Dendritic cell treated with granulocyte-macrophage colony-stimulating factor and Interleukin-4, amounts not matched to agents 40 ng/mL and 50 ng/mL, for 4 days (primary cell): ENCODE data around the gene MSRB1.

ENCODE experiments used
- H3K27ac Mint-ChIP-seq: one replicate; pipeline ENCODE4 v1.8.0; 2022; ENCODE audit warnings: mild to moderate bottlenecking, mixed read lengths
- H3K27me3 Mint-ChIP-seq: one replicate; pipeline ENCODE4 v1.8.0; 2022; ENCODE audit warnings: mild to moderate bottlenecking, mixed read lengths
- H3K36me3 Mint-ChIP-seq: one replicate; pipeline ENCODE4 v1.8.0; 2022; ENCODE audit warnings: low read depth, mixed read lengths
- H3K4me1 Mint-ChIP-seq: one replicate; pipeline ENCODE4 v1.8.0; 2022; ENCODE audit warnings: low read depth, mixed read lengths
- H3K4me3 Mint-ChIP-seq: one replicate; pipeline ENCODE4 v1.8.0; 2022; ENCODE audit warnings: mild to moderate bottlenecking, moderate library complexity, mixed read lengths
- H3K9me3 Mint-ChIP-seq: one replicate; pipeline ENCODE4 v1.8.0; 2022; ENCODE audit warnings: mixed read lengths
- intact Hi-C: fragments of 100-400 bp; cut with micrococcal nuclease; formaldehyde crosslinking; loops from one replicate; pipeline ENCODE4 v1.15.0; 2022

Gene MSRB1

GRCh38 chr16:1916640-1916990 lies 26.4 kb downstream of the MSRB1 start:
- Mint-ChIP-seq H3K4me3 (no peak overlapping the region), H3K36me3 (no peaks in the 10 kb centered on the region), H3K9me3 (no peaks in the 10 kb centered on the region), H3K27me3 (peaks cover 81% of the 10 kb centered on the region), H3K27ac (no peak overlapping the region), H3K4me1 (peaks cover 11% of the 10 kb centered on the region)
- intact Hi-C loops: no loop called here

GRCh38 chr16:1915732-1916639 lies 27.0 kb downstream of the MSRB1 start:
- intact Hi-C loops: no loop called here
- peaks cover 6% of the 10 kb centered on the region for H3K4me1 Mint-ChIP-seq
- no peaks in the 10 kb centered on the region for H3K9me3 Mint-ChIP-seq
- no peaks in the 10 kb centered on the region for H3K36me3 Mint-ChIP-seq
- H3K27me3 Mint-ChIP-seq: peaks cover 76% of the 10 kb centered on the region
- no peak overlapping the region for H3K27ac Mint-ChIP-seq
- H3K4me3 Mint-ChIP-seq: no peak overlapping the region

- H3K4me3 Mint-ChIP-seq: no peak overlapping the region
- no peaks in the 10 kb centered on the region for H3K36me3 Mint-ChIP-seq
- no peaks in the 10 kb centered on the region for H3K4me1 Mint-ChIP-seq
- no peaks in the 10 kb centered on the region for H3K9me3 Mint-ChIP-seq
- no peak overlapping the region for H3K27ac Mint-ChIP-seq
- intact Hi-C loops: no loop called here
- H3K27me3 Mint-ChIP-seq: peaks cover 66% of the 10 kb centered on the region
Measured at GRCh38 chr16:1914988-1915387, 28.0 kb downstream of the MSRB1 start.

GRCh38 chr16:1914084-1914608 lies 28.9 kb downstream of the MSRB1 start:
- no peaks in the 10 kb centered on the region for H3K4me1 Mint-ChIP-seq
- no peaks in the 10 kb centered on the region for H3K36me3 Mint-ChIP-seq
- intact Hi-C loops: no loop called here
- no peak overlapping the region for H3K27ac Mint-ChIP-seq
- no peaks in the 10 kb centered on the region for H3K9me3 Mint-ChIP-seq
- no peak overlapping the region for H3K4me3 Mint-ChIP-seq
- peaks cover 61% of the 10 kb centered on the region for H3K27me3 Mint-ChIP-seq

- Mint-ChIP-seq H3K9me3 (no peaks in the 10 kb centered on the region), H3K4me3 (no peak overlapping the region), H3K4me1 (no peaks in the 10 kb centered on the region), H3K27me3 (peaks cover 61% of the 10 kb centered on the region), H3K27ac (no peak overlapping the region), H3K36me3 (no peaks in the 10 kb centered on the region)
- intact Hi-C loops: no loop called here
Measured at GRCh38 chr16:1913327-1914083, 29.5 kb downstream of the MSRB1 start.

GRCh38 chr16:1912215-1912543 lies 30.8 kb downstream of the MSRB1 start:
- H3K36me3 Mint-ChIP-seq: no peaks in the 10 kb centered on the region
- no peaks in the 10 kb centered on the region for H3K4me1 Mint-ChIP-seq
- no peak overlapping the region for H3K27ac Mint-ChIP-seq
- H3K4me3 Mint-ChIP-seq: no peak overlapping the region
- no peaks in the 10 kb centered on the region for H3K9me3 Mint-ChIP-seq
- intact Hi-C loops: no loop called here
- H3K27me3 Mint-ChIP-seq: peaks cover 65% of the 10 kb centered on the region

GRCh38 chr16:1911467-1912214 lies 31.4 kb downstream of the MSRB1 start:
- Mint-ChIP-seq H3K4me1 (no peaks in the 10 kb centered on the region), H3K4me3 (no peak overlapping the region), H3K27me3 (peaks cover 63% of the 10 kb centered on the region), H3K27ac (no peak overlapping the region), H3K36me3 (no peaks in the 10 kb centered on the region), H3K9me3 (no peaks in the 10 kb centered on the region)
- intact Hi-C loops: no loop called here

- peaks cover 56% of the 10 kb centered on the region for H3K27me3 Mint-ChIP-seq
- intact Hi-C loops: no loop called here
- no peak overlapping the region for H3K4me3 Mint-ChIP-seq
- H3K27ac Mint-ChIP-seq: no peak overlapping the region
- H3K4me1 Mint-ChIP-seq: no peaks in the 10 kb centered on the region
- no peaks in the 10 kb centered on the region for H3K36me3 Mint-ChIP-seq
- no peaks in the 10 kb centered on the region for H3K9me3 Mint-ChIP-seq
Measured at GRCh38 chr16:1909561-1910231, 33.3 kb downstream of the MSRB1 start.

GRCh38 chr16:1908983-1909382 lies 34.0 kb downstream of the MSRB1 start:
- H3K27ac Mint-ChIP-seq: no peak overlapping the region
- no peak overlapping the region for H3K4me3 Mint-ChIP-seq
- no peaks in the 10 kb centered on the region for H3K4me1 Mint-ChIP-seq
- H3K36me3 Mint-ChIP-seq: no peaks in the 10 kb centered on the region
- peaks cover 54% of the 10 kb centered on the region for H3K27me3 Mint-ChIP-seq
- no peaks in the 10 kb centered on the region for H3K9me3 Mint-ChIP-seq
- intact Hi-C loops: no loop called here

GRCh38 chr16:1908184-1908583 lies 34.8 kb downstream of the MSRB1 start:
- no peaks in the 10 kb centered on the region for H3K4me1 Mint-ChIP-seq
- H3K27me3 Mint-ChIP-seq: peaks cover 49% of the 10 kb centered on the region
- intact Hi-C loops: no loop called here
- no peak overlapping the region for H3K27ac Mint-ChIP-seq
- no peaks in the 10 kb centered on the region for H3K9me3 Mint-ChIP-seq
- no peaks in the 10 kb centered on the region for H3K36me3 Mint-ChIP-seq
- H3K4me3 Mint-ChIP-seq: no peak overlapping the region

GRCh38 chr16:1907226-1907860 lies 35.7 kb downstream of the MSRB1 start:
- intact Hi-C loops: no loop called here
- Mint-ChIP-seq H3K27me3 (peaks cover 46% of the 10 kb centered on the region), H3K9me3 (no peaks in the 10 kb centered on the region), H3K36me3 (no peaks in the 10 kb centered on the region), H3K27ac (no peak overlapping the region), H3K4me3 (no peak overlapping the region), H3K4me1 (no peaks in the 10 kb centered on the region)

GRCh38 chr16:1906846-1907165 lies 36.2 kb downstream of the MSRB1 start:
- H3K4me3 Mint-ChIP-seq: no peak overlapping the region
- intact Hi-C loops: no loop called here
- no peaks in the 10 kb centered on the region for H3K36me3 Mint-ChIP-seq
- H3K27me3 Mint-ChIP-seq: peaks cover 46% of the 10 kb centered on the region
- no peaks in the 10 kb centered on the region for H3K4me1 Mint-ChIP-seq
- no peak overlapping the region for H3K27ac Mint-ChIP-seq
- H3K9me3 Mint-ChIP-seq: no peaks in the 10 kb centered on the region

GRCh38 chr16:1906055-1906845 lies 36.7 kb downstream of the MSRB1 start:
- H3K27me3 Mint-ChIP-seq: peaks cover 44% of the 10 kb centered on the region
- no peak overlapping the region for H3K27ac Mint-ChIP-seq
- no peaks in the 10 kb centered on the region for H3K4me1 Mint-ChIP-seq
- no peaks in the 10 kb centered on the region for H3K36me3 Mint-ChIP-seq
- intact Hi-C loops: no loop called here
- no peaks in the 10 kb centered on the region for H3K9me3 Mint-ChIP-seq
- H3K4me3 Mint-ChIP-seq: no peak overlapping the region
